Astrocyte (in vitro differentiated cells and primary cell): Measurements from ENCODE around the gene KIF15.

ENCODE experiments used
- EZH2 ChIP-seq: IDR thresholded peaks from 2 replicates; pipeline ENCODE4 v1.6.1; 2012; ENCODE audit warnings: mild to moderate bottlenecking, low read length, inconsistent platforms; ENCODE audit not compliant: insufficient read depth
- TF ChIP-seq, protein P1 (sequence below): IDR thresholded peaks from 2 replicates; pipeline ENCODE4 v1.5.1; 2011; ENCODE audit warnings: low read depth, mild to moderate bottlenecking, inconsistent platforms, low read length, moderate library complexity; ENCODE audit not compliant: insufficient read depth

DNA sequence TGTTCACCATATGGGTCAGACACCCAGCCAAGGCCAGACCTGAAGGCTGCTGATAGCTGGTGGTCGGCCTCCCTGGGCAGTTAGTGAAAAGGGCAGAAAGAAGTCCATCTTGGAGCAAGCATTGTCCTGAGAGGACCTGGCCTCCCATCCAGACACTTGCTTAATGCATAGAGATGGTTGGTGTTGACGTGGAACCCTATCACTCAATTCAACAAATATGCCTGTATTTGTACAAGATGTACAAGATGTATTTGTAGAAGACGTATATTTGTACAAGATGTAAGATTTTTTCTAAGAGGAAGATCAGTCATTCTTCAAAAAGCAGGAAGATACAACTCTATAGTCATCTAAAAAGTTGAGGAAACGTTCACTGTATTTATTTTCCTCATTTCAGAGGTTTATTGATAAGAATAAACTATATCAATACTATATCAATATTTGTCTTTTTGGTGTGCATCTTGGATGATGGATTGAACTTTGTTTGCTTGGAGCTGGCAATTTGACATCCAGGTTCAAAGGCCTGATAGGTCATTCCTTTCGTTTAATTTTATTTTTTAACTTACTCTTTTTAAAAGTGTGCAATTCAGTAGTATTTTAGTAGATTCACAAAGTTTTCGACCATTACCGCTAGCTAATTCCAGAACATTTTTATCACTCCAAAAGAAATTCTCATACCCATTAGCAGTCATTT, 106.0 kb downstream of the KIF15 start:
- no peak for TF ChIP-seq EZH2
- TF ChIP-seq, protein P1, sequence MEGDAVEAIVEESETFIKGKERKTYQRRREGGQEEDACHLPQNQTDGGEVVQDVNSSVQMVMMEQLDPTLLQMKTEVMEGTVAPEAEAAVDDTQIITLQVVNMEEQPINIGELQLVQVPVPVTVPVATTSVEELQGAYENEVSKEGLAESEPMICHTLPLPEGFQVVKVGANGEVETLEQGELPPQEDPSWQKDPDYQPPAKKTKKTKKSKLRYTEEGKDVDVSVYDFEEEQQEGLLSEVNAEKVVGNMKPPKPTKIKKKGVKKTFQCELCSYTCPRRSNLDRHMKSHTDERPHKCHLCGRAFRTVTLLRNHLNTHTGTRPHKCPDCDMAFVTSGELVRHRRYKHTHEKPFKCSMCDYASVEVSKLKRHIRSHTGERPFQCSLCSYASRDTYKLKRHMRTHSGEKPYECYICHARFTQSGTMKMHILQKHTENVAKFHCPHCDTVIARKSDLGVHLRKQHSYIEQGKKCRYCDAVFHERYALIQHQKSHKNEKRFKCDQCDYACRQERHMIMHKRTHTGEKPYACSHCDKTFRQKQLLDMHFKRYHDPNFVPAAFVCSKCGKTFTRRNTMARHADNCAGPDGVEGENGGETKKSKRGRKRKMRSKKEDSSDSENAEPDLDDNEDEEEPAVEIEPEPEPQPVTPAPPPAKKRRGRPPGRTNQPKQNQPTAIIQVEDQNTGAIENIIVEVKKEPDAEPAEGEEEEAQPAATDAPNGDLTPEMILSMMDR, result no peak
